NCI-H446 (cell line): ENCODE results near the gene C4orf50.

Experiments
- DNase-seq, 2 experiments: peaks; one replicate each; lab custom pipeline; 2025; lab: John Stamatoyannopoulos, UW

C4orf50 gene

DNA sequence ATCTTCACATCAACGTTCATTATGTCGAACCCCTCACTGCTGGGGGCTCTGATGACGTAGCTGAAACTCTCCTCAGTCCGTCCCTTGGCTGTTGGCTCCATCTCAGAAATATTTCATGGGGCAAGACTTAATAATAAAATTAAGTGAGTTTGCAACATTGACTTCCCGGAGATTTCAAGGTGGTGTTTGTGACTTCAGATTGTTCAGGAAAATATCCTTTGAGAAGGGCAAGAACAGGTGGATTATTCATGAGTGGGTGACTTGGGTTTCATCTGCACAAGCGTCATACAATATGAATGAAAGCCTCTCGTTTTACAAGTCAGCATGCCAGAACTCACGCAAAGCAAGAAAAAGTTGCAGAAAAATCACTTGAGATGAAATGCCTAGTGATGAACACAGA is at the start of gene C4orf50:
Gene C4orf50, minus strand, starts transcription at position 101 of the 400 bp plus-strand sequence.
- no peak for DNase-seq

DNA sequence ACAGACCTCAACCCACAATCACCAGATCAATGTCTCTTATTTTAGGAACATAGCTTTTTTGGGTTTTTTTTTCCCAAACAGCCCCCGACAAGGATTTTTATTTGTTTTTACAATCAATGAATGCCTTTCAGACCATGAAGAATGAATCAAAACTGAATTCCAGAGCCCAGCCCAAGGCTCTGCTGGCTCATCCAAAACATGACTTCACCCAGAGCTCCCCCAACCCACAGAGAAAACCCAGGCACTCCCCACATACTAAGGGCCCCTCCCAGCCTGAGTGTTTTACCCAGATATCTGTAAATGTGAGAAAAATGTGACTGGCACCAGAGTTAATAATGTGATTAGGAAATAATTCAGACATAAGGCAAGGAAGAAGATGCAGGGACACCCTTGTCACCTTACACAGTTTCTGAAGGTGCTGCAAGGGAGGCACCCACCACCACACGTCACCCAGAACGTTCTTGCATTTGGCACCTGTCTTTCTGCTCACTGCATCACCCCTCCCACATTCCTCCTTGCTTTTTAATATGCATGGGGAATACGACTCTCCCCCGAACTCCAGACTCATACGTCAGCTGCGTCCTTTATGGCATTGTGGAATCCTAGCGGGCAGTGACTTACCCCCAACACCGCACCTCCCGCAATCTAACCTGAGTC is 47.8 kb upstream of the C4orf50 start:
- no peak for DNase-seq

DNA sequence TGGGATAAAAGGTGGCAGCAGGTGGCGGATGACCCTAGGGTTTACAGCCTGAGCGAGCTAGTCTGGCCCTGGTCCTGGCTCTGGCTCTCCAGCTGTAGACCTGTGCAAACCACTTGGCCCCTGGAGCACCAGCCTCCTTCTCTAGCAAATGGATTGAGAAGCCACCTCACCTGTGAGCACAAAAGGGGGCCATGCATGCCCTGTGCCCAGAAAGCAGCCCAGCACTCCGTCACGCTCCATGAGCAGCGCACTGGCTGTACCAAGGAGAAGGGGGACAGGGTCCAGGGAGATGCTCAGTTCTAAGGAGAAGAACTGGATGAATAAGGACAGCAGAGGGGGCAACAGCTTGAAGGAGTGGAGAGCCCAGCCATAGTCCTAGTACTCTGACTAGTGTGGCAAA is 46.9 kb upstream of the C4orf50 start:
- DNase-seq = no peak

DNA sequence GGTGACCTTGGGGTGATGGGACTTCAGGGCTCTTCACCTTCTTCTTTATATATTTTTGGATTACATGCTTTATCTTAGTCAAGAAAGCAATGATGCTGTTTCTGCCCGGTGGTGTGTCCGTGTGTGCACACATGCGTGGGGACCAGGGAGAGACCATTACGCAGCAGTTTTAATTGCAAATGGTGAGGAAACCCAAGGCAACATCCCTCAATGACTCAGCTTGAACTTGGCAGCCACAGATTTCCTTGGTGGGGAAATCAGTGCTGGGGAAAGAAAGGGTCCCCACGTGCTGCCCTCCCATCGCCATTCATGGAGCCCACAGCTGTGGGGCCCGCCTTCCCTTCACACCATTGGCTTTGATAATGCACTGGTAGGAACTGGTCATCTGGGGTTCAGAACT is 46.2 kb upstream of the C4orf50 start:
- no peak for DNase-seq

DNA sequence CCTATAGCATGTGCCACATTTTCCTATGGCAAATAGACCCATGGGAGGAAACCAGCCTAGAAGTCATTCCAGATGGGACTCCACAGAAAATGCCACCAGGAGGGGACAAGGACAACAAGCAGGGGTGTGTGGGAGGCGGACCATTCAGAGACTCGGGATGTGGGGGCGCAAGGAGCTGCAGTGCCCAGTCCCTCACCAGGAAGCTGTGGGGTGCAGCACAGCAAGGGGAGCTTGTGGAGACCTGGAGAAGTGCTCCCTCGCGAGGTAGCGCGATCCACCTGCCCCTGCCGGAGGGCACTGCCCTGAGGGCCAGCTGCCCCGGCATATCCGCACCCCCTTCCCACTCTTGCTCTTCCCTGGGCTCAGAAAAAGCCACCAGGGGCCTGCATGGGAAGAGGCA is 45.5 kb upstream of the C4orf50 start:
- DNase-seq = no peak

DNA sequence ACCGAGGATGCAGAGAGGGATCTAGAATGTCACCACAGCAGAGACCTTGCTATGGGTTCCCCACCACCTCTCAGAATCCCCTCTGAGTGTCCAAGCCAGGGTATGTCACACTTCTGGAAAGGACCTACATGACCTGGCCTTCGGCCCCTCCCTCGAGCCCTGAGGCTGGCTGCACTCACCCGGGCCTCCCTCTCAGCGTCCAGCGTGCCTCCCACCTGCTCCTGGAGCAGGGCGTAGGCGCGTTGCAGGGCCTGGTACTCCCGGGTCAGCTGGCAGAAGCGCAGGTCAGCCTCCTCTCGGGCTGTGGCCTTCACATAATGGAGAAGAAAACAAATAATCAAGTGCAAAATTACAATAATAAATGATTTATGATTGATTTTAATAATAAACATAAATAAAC is 43.9 kb upstream of the C4orf50 start:
- no peak for DNase-seq

DNA sequence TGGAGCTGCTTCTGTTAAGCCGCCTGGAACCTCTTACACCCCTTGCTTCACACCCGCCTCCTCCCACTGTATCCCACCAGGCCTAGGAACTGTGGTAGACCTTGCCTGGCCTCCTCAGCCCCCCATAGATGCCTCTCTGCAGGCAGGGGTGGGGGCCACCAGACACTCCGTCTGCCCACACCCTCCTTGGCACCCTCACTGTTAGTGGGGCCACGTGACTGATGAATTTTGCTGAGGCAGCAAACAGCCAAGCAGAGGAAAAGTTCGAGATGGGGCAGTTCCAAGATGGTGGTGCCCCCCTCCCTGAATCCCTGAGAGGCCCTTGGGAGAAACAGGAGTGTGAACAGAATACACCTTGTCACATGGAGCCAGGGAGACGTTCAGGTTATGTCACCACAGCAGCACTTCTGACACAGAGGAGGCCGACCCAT is 41.2 kb upstream of the C4orf50 start:
- no peak for DNase-seq

DNA sequence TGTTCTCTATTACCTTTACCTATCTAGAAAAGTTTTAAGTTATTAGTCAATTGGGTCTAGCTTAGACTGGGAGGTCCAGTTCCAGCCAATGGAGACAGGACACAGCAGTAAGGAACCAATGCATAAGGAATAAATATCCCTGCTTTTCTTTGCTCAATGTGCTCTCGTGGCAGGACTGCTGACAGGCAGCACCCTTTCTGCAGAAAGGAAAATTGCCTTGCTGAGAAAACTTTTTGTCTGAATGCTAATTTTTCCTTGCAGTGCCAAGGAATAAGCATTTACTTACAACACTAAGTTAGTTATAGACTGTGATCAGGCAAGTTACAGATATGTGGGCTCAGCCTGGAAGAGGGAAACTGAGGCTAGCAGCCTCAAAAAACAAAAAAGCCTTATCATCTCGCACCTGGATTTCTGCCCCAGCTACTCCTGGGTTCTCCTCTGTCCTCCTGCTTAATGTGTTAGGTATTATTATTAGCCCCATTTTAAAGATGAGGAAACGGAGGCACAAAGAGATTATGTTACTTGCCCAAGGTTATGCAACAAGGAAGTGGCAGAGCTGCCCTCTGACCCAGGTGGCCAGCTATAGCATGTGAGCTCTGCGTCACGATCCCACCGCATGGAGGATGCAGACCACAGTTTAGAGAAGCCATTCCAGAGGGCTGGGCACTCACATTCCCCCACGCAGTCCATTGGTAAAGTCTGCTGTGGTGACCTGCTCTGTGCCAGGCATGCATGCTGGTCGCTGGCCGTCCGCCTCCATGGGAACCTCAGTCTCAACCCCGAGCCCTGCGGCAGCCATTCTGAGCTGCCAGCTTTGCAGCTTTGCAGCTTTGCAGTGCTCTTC is 40.5 kb upstream of the C4orf50 start:
- no peak for DNase-seq

DNA sequence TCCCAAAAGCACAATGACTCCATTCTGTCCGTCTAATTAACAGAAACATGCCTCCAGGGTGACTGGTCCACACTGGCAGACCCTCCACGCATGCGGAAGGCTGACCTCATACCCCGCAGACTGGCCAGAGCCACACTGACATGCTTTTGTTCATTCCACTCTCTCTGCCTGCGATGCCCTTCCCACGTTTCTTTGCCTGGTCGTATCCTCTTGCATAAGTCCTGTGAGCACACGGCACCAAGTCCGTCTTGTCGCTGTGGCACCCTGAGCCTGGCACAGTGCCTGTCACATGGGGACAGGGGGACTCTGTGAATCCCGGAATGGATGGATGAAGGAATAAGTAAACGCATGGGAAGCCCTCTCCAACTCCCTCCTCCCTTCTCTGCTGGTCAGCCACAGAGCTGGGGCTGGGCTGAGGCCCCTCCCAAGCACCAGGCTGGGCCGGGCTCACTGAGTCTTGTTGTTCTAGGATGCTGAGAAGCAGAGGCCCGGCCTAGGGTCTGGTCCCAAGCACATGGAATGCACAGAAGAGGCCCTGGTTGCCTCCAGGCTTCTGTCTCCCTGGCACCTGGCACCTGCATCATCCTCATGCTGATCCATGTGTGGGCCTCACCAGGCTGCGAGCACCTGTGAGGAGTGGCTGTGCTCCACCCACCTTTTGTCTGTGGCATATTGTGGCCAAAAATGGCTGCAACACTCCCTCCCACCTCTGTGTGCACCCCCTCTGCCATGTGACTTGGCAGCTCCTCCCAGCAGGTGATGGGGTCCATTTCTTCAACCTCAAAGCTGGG is 38.9 kb upstream of the C4orf50 start:
- no peak for DNase-seq

DNA sequence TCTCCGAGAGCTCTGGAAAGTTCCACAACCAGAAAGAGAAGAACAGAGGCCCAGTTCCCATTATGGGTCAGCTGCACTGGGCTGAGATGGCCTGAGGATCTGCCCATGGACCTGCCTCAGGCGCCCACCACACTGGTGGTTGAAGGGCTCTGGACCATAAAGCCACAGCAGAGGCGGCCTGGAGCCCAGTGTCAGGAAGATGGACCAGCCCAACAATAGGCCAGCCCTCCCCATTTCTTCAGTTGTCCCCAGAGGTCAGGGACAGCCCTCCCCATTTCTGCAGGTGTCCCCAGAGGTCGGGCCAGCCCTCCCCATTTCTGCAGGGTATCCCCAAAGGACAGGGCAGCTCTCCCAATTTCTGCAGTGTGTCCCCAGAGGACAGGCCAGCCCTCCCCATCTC is 37.2 kb upstream of the C4orf50 start:
- no peak for DNase-seq

DNA sequence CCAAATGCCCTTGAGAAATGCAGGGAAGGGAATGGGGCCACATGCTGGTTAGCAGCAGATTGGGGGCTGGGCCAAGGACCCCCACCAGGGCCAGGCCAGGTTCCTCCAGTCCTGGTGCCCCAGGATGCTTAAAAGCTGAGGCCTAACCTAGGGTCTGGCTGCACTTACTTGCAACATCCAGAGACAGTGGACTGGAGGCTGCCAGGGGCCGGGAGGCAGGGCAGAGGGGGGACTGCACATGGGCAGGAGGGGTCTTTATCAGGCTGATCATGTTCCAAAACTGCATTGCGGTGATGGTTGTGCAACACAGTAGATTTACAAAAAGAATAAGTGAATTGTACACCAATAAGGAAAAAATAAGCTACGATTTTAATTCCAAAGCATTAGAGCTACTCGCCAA is 36.8 kb upstream of the C4orf50 start:
- DNase-seq = no peak

DNA sequence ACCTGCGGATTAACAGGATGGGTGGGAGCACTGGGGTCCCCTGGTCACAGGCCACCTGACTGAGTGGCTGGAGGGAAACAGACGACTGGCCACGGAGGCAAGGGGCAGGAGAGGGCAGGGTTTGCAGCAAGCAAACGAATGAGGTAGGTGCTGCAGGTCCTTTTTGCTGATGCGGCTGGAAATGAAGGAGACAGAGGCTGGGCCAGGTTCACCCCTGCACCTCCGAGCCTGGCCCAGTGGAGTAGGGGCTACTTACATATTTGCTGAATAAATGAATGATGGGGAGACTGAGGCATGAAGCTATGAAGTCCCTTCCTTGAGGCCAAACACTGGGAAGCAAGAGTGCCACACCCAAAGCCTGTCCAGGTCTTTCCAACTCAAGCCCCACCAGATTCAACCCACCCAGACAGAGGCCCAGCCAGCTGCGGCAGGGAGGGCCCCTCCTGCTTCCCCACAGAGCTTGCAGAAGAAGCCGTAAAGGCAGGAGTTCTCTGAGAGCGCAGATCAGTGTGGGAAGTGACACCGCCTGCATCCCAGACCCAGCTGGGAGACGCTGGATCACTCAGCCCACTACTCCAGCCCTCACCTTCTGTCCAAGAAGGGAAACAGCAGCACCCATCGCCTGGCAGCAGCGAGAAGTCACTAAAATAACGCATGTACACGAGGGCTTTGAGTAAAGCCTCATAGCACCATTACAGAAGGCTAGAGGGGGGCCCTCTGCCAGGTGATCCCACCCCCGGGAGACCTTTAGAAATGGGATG is 36.1 kb upstream of the C4orf50 start:
- DNase-seq = no peak

DNA sequence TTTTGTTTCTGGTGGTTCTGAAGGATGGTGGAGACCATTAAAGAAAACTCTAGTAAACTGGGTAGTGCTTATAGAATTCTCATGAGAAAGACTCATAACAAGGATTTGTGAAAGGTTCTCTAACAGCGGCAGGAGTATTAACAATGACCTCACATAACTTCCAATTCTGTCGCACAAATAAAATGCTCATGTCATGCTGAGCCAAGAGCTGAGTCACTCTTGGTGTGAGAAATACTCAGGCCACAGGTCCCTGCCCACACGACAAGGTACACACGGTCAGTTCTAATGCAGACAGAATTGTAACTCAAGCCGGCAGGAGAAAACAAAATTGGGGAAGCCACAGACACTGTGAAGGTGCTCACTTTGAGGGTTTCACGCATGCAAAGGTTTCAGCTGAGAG is 34.4 kb upstream of the C4orf50 start:
- DNase-seq = no peak

DNA sequence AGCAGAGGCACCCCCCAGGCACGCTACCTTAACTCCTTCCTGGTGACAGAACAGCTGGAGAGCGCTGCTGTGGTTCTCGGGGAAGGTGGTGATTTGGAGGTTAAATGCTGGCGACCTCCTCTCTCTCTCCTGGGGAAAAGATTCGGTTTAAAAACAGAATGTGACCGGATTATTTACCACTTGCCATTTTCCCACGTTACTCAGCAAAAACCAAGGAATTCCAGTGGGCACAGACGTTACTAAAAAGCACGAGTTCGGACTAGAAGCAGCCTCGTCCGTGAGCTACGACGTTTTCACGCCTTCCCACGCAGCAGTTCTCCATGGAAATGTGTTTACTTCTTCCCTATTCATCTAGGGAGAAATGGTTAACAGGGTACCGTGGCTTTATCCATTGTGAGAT is 32.3 kb upstream of the C4orf50 start:
- DNase-seq = no peak

DNA sequence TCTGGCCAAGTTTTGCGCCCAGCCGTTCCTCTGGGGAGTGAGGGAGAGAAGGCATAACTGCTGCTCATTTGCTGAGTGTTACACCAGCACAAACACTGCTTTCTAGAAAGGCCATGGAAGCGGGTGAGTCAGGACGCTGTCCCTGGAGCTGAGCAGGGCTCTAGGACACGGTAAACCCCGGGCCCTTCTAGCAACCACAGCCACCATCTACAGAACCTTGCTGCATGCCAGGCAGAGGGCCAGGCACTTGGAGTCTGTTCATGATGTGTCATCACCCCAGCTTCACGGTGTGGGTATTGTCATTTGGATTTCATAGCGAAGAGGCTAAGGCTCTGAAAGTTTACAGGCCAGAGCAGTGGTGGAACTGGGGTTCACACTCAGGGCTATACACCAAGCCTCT is 31.8 kb upstream of the C4orf50 start:
- DNase-seq = no peak

DNA sequence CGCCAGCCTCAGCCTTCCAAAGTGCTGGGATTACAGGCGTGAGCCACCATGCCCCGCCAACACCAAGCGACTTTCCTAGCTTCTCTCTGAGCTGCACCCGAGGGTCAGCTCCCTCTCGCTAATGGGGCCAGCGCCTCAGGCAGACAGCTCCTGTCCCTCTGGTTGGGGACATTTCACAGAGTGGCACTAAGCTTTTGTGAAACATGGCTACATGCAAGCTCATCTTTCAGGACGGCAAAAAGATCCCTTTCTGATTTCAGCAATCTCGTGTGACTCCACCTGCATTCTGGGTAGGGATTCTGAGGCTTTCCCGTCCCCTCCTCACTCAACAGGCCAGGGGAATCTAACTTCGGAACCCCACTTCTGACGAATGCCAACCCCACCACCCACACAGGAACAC is 31.0 kb upstream of the C4orf50 start:
- no peak for DNase-seq

DNA sequence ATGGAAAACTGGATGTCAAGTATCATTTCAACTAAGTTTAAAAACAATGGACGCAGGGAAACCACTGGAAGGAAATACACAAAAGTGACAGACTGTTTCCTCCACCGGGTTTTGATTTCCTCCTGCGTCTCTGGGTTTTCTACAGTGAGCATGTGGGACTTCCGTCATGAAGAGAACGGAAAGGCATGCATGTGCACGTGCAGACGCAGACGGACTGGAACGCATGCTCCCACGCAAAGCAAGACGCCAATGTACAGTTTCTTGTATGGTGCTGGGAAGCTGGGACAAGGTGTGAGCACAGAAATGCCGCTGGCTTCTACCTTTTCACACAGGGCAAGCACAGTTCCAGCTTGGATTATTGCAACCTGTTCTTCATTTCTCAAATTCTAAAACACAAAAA is 30.3 kb upstream of the C4orf50 start:
- DNase-seq = no peak

DNA sequence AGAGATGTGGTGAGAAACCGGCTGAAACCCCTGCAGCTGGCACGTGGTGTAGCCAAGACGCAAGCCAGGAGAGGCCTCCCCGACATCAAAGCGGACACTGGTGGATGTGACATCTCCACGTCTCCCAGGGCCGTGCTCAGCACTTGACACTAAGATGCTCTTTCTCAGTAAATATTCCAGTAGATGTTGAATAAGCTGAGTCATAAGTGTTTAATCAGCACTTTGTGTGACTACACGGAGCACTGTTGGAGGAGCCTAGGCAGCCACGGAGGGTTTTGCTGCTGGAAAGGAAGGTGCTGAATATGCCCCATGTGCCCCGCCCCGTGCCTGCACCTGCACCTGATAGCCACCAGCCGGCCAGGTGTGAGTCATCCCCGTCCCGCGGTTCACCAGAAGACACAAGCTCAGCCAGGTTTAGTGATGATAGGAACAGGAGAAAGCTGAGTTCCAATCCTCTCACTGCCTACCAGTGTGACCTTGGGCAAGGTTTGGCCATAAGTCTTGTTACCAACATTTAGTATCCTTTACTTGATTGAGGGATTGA is 29.0 kb upstream of the C4orf50 start:
- DNase-seq = no peak

DNA sequence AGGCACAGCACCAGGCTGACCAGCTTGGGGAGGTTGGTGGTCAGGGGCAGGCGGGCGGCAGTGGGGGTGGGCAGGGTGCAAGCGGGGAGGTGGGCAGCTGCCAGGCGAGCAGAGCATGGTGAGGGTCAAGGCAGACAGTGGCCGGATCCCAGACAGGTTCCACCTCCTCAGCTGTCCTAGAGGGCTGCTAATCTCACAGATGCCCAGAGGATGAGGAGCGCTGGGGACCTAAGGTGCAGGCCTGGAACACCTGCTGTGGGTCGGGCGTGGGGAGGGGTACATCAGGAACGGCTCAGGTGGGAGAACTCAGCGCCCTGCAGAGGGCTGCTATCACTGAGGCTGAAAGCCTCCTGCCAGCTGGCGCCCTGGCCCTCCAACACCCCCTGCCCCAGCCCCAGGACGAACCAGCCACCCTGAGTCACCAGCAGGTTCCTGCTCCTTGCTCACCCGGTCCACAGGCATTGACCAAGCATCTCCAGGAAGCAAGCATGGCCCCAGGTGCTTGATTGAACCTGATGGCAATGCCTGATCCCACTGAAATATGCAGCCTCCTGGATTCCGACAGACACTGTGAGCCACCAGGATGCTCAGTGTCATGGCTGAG is 28.4 kb upstream of the C4orf50 start:
- DNase-seq = no peak

DNA sequence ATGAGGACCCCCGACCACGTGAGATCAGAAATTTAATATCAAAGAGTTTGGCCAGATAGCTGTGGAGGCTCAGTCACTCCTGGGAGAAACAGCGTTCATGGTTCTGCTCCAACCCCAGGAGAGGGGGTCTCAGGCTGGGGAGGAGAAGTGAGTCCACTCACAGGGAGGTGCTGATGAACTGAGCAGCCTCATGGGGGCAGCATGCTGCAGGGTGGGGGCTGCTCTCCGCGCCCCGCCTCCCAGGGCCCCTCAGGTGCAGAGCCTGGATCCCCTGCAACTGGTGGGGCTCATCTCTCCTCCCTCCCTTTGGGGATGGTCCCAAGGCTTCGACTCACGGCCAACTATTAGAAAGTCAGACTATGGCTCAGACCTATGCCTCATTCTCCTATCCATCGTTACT is 26.6 kb upstream of the C4orf50 start:
- DNase-seq = no peak

DNA sequence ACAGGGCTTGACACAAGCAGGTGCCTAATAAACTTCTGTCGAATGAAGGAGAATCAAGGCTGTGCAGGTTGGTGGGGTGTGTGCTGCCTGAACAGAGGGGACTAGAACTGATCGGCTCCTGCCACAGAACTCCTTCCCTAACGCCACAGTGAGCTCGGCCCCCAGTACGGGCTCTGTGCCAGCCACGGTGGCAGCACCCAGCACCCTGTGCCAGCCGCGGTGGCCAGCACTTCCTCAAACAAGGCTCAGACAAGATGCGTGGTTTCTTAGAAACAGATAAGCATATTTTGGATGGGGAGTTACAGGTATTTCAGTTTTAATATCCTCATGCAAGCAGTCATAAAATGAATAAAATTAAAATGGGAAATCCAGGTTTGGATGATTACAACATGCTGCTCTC is 26.0 kb upstream of the C4orf50 start:
- no peak for DNase-seq
